ENCODE measurements around the gene FMN1.
"Not testable (repeated sequence)": the region's sequence is repeated elsewhere in the genome, so short reads cannot be mapped to it uniquely, and the experiment has no call there.

FMN1 gene

GRCh38 chr15:32953533-32953910 lies 241.0 kb downstream of the FMN1 start:
- no peak for DNase-seq

DNA sequence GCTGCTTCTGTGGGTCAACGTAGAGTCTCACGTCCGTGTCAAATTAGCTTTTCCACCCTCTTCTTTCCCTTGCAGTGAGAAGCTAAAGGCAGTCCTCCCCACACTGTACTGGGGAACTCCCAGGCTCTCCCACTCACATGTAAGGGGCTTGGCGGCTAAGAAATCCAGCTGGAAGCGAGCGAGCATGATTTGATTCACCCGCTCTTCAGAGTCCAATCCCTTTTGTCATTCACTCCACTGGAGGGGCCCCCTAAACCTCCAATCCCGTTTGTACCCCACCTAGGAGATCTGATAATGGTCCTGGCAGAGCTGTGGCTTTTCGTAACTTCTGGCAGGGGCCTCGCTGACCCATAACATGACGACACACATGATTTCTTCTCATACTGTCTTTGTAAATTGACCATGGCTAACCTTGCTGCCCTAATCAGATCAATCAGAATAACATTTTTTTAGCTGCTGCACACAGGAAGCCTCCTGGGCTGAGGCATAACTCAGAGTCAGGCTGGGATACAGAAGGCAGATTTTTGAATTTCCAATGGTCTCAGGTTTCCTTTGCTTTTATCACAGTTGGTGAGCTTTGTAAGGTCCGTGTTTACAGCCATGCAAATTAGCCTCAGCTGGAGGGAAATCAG lies 241.5 kb downstream of the FMN1 start:
- no peak for DNase-seq

DNA sequence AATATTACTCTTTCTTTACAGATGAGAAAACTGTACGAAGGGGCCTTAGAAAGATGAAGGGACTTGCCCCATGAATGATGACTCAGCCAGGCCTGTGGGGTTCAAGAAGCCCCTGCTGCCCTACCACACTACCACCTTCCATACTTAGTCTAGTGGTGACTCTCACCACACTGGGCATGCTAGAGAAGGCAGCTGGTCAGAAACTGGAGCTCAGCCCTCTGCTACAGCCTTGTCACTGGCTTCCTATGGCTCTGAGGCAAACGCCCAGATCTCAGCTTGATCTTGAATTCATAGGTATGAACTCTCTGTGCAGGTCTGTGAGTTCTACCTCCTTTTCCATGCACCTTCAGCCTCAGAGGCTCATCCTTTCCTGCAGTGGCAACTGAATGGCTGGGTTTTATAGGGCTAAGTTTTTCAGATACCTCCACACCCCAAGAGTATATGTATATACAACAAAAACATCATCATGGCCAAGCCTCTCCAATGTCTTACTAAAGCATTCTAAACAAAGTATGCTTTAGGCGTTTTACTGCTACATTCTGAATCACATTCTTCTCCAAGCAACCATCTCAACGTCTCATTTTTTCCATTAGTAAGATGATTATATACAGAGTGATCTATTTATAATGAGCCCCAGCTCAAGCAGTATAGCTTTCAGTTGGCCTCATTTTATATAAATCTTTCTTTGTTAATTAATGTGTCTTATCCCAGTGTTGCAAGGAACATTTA lies 242.6 kb downstream of the FMN1 start:
- no peak for DNase-seq

GRCh38 chr15:32950051-32950450 lies 244.5 kb downstream of the FMN1 start:
- DNase-seq: not testable (repeated sequence)

DNA sequence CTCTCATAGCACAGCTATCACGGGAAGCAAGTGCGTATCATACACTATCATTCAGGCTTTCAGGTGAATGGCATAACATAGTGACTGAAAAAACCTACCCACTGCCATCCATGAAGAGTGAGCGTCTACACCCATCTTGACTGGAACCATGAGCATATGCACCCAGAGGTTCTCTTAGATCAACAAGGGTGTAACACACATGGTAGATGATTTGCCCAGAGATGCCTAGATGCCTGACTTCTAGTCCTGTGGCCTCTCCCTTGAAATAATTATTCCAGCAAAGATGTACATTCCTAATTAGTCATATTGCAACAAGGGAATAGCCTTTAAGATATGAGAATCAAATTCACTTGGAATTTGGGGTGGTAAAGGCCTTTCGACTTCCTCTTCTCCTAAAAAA lies 248.3 kb downstream of the FMN1 start:
- DNase-seq: no peak

DNA sequence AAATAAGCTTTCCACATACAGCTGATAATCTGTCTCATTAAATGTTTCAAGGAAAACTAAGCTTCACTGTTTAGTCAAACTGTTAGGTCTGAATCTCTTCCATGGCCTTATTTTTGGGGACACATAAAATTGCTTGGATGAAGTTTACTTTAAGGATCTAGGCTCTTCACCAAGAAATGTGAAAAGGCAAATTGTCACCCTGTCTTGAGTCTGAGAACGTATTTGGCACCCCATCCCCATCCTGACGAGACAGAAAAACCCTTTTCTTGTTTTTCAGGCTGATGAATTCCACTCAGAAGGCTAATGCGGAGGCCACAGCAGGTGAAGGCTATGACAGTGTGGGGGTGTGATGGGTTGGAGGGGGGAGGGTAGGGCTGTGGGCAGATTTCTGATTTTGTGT lies 250.1 kb downstream of the FMN1 start:
- no peak for DNase-seq

DNA sequence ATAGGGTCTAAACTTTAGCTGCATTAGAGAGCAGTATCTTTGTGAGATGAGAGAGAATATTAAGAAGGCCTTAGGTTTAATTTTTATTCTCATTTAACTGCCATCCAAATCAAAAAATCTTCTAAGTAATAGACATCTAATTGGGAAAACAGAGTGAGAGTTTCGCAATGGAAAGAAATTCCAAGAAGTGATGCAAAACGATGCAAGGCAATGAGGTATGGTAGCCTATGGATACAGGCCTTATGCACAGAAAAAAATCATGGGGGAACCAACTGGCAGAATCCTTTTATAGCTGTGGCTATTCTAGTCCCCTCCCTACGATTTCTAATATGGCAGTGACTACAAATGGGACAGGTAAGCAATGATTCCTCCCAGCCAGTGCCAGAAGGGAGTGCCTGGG lies 250.8 kb downstream of the FMN1 start:
- DNase-seq: no peak

DNA sequence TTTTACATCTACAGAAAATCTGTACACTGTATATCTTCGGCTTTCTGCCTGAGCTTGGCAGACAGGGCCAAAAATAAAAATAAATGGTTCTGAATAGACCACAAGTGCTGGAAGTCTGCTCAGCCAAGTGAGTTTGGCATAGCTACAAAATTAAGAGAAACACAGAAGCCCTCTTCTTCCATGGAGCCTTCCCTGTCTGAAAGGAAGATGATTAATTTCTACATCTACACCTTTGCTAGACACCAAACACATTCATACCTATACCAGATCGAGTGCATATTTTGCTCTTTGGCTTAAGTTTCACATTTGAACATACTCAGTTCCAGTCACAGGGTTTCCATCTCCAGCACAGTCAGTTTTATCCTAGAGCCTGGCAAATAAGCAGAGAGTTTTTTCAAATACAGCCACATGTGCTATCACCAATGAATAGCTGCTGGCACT lies 252.1 kb downstream of the FMN1 start:
- no peak for DNase-seq

DNA sequence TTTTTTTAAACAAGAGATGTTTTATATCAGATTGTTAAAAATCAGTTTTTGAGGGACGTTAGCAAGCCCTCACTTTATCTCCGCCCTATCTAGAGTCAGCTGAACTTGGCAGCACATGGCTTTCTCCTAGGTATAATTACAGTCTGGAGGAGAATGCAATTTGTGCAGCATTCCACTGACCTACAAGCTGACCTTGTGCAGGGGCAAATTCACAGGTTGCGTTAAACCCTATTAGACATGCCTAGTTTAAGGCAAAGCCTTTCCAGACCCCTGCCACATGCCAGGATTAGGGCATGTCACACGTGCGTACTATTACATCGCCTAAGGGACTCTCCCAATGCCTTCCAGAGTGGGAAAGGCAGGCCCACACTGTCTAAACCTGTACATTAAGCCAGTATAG lies 252.7 kb downstream of the FMN1 start:
- no peak for DNase-seq

- no peak for DNase-seq
Observed at GRCh38 chr15:32936976-32937375, 257.5 kb downstream of the FMN1 start.

DNA sequence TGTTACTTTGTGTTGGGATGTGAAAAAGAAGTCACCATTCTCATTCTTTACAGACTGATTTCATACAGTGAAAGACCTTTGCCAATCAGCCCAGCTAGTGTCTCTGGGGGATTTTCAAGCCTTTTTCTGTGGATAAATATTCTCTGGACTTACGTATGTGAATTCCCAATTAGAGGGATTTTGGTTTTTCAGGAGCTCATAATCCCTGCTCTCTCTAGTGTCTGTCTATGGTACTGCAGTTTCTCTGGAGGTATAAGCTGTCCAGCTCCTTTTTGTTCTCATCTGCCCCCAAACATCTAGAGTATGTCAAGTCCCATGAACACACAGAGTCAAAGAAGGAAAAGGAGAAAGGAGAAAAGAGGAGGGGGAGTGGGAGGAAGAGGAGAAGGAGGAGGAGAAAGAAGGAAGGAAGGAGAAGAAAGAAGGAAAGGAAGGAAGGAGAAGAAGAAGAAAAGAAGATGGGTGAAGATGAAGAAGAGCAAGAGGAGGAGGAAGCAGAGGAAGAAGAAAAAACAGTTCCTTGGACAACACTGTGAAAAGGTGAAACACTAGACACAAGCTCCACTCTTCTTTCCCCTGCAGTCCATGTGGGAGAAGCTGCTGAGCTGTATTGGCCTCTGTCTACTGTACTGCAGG lies 258.1 kb downstream of the FMN1 start:
- peak; percentile 3 to 31 for DNase-seq

DNA sequence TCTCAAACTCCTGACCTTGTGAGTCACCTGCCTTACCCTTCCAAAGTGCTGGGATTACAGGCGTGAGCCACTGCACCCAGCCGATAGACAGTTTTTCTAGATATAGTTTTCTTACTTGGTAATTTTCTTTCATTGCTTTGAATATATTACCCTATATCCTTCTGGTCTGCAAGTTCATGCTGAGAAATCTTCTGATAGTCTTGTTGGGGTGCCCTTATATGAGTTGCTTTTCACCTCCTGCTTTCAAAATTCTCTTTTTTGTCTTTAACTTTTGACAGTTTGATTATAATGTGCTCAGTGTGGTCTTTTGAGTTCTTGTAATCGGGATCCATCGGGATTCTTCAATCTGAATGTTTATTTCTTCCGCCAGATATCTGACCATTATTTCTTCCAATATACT lies 259.4 kb downstream of the FMN1 start:
- DNase-seq: no peak

GRCh38 chr15:32933236-32933635 lies 261.3 kb downstream of the FMN1 start:
- DNase-seq: no peak

- DNase-seq: no peak
Observed at GRCh38 chr15:32928876-32929275, 265.6 kb downstream of the FMN1 start.

DNA sequence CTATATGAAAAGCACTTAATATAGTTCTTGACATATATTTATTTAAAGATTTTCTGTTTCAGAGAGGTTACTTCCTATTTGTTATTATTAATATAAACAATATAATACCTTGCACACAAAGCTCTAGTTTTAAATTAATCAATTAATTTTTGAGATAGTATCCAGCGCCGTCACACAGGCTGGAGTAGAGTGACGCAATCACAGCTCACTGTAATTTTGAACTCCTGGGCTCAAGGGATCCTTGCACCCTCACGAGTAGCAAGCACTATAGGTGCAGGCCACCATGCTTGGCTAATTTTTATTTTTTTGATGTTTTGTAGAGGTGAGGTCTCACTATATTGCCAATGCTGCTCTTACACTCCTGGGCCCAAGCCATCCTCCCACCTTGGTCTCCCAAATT lies 267.4 kb downstream of the FMN1 start:
- DNase-seq: no peak

DNA sequence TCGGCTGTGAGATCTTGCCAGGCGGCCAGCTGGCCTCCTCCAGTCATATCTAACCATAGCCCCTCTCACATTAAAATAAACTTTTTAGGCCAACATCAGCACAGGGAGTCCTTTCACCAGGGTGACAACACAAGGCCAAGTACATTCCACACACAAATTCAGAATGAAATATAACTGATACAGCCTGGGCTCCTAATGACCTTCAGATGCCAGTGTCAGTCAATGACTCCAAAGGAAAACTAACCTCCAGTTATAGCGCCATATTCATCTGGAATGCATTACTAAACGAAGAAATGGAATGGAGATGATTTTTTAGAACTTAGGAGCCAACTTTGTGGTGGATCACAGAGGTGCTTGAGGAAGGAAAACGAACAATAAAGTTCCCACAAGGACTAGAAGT lies 271.3 kb downstream of the FMN1 start:
- DNase-seq: no peak

GRCh38 chr15:32922541-32922940 lies 272.0 kb downstream of the FMN1 start:
- DNase-seq: no peak

GRCh38 chr15:32919749-32920414 lies 274.6 kb downstream of the FMN1 start:
- no peak for DNase-seq

DNA sequence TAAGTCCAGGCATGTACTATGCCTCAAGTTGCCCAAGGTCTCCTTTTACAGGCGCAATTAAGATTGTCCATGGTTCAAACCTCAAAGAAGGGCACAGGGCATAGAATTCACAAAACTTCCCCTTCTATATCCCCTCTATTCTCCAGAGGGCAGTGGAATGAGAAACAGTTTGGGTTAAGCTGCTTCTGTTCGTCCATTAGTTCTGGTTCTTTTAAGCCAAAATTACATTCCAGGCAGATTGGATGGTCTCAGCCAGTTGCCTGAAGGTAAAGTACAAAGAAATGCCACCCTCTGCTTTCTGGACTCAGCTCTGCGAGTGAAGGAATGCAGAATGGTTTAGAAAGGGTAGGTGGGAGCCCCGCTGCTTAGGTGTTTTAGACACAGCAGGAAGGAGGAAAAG lies 276.0 kb downstream of the FMN1 start:
- DNase-seq: no peak

DNA sequence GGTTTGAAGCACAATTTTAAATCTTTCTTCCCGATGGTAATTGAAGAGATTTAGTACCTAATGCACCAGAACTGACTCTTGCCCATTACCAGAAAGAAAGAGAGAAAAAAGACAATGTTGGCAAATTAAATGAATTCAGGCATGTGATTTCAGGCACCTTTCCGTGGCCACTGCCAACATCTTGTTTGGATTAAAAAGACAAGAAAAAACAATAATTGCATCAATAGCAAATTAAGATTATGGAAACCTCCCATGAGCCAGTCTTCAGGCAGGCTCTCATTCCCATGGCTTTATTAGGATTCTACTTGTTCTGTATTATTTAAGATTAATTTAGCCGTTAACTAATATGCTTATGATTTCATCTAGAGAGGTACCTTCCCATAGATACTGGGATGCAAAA lies 283.7 kb downstream of the FMN1 start:
- DNase-seq: no peak

GRCh38 chr15:32909431-32909830 lies 285.1 kb downstream of the FMN1 start:
- DNase-seq: no peak

DNA sequence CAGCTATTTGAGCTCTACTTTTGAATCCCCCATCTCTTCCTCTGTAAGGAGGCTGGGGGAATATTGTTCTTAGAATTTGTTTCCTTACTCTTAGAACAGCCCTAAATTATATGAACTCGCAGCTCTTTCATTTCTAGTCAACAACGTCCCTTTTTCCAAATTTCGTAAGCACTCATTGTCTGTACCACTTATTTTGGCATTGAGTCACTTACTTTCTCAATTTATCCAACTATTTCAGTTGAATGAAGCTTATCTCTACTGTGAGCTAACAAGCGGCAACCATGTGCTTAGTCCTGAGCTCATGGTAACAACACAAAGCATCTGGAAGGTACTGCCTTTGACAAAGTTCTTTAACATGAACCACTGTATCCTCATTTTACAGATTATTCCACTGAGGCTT lies 285.6 kb downstream of the FMN1 start:
- no peak for DNase-seq

DNA sequence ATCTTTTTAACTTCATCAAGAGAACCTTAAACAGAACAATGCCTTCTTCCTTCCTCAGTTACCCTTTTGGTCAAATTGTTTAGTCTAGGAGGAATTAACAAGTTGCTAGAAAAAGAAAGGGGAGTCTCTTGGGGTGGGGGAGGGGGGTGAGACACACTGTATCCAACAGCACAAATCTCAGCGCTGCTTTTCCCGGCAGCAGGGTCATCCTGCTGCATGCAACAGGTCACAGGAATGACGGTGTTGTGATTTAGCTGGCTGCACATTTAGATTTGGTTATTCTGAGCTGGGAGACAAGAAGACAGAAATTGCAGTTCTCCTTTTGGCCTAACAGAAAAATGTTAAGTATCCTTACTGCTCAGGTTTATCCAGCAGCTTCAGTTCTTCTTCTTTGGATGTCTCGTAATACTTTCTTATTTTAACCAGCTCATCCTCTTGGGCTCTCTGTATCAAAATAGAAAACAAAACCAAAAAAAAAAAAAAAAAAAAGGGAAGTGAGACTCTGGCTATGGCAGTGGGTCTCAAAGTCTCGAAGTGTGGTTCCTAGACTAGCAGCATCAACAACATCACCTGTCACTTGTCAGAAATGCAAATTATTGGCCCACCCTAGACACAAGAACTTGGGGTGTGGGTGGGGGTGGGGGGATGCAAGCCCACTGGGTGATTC lies 286.2 kb downstream of the FMN1 start:
- no peak for DNase-seq

Measured in Kasumi-1 (cell line).